EH (cell line): ENCODE measurements around the gene PRKN.
"Not testable (repeated sequence)": the region's sequence is repeated elsewhere in the genome, so short reads cannot be mapped to it uniquely, and the experiment has no call there.

Source experiments
- DNase-seq: peaks from one replicate; pipeline ENCODE4 v3.0.0-alpha.2; 2015; ENCODE audit warnings: low read depth

Gene PRKN

GRCh38 chr6:162538643-162539064 lies 188.9 kb downstream of the PRKN start:
- DNase-seq = no peak

GRCh38 chr6:162533009-162533400 lies 194.6 kb downstream of the PRKN start:
- DNase-seq = no peak

- no peak for DNase-seq
These were observed 195.1 kb downstream of the PRKN start for GRCh38 chr6:162532283-162533008.

- not testable (repeated sequence) for DNase-seq
These were observed 196.2 kb downstream of the PRKN start for GRCh38 chr6:162531391-162531790.

GRCh38 chr6:162528538-162528937 lies 199.0 kb downstream of the PRKN start:
- no peak for DNase-seq

- DNase-seq = no peak
These were observed 200.6 kb downstream of the PRKN start for GRCh38 chr6:162526960-162527359.

- DNase-seq = no peak
These were observed 202.4 kb downstream of the PRKN start for GRCh38 chr6:162525181-162525580.

- no peak for DNase-seq
These were observed 214.8 kb downstream of the PRKN start for GRCh38 chr6:162512744-162513143.

GRCh38 chr6:162497389-162497788 lies 230.2 kb downstream of the PRKN start:
- DNase-seq = no peak

GRCh38 chr6:162493917-162494316 lies 233.6 kb downstream of the PRKN start:
- no peak for DNase-seq

- no peak for DNase-seq
These were observed 235.9 kb downstream of the PRKN start for GRCh38 chr6:162491637-162492036.

GRCh38 chr6:162489101-162489976 lies 238.2 kb downstream of the PRKN start:
- no peak for DNase-seq

GRCh38 chr6:162488444-162488843 lies 239.1 kb downstream of the PRKN start:
- DNase-seq = no peak

- no peak for DNase-seq
These were observed 242.1 kb downstream of the PRKN start for GRCh38 chr6:162485464-162485863.

GRCh38 chr6:162481938-162482337 lies 245.6 kb downstream of the PRKN start:
- no peak for DNase-seq

- DNase-seq = no peak
These were observed 246.2 kb downstream of the PRKN start for GRCh38 chr6:162481320-162481719.

GRCh38 chr6:162478192-162478671 lies 249.3 kb downstream of the PRKN start:
- no peak for DNase-seq

GRCh38 chr6:162474722-162475121 lies 252.8 kb downstream of the PRKN start:
- no peak for DNase-seq

GRCh38 chr6:162471842-162472241 lies 255.7 kb downstream of the PRKN start:
- no peak for DNase-seq

GRCh38 chr6:162468326-162468725 lies 259.2 kb downstream of the PRKN start:
- DNase-seq = no peak

- no peak for DNase-seq
These were observed 259.9 kb downstream of the PRKN start for GRCh38 chr6:162467679-162468078.

- no peak for DNase-seq
These were observed 264.0 kb downstream of the PRKN start for GRCh38 chr6:162463576-162463975.

- DNase-seq = no peak
These were observed 267.6 kb downstream of the PRKN start for GRCh38 chr6:162459985-162460384.
